Liver (tissue), 9 donors: Measurements from ENCODE around the gene LOX. TPM values are rescaled to one million over a fixed set of nuclear protein-coding genes. Genes with fewer than 3 reads are reported as not detected.

Source experiments
- DNase-seq: peaks from one replicate; pipeline ENCODE4 v3.0.0-alpha.2; 2017; ENCODE audit warnings: low spot score
- H3K27ac ChIP-seq, 2 donors: one replicate each; pipeline ENCODE4 v1.7.0; 2013; ENCODE audit warnings: inconsistent platforms in 2 of 2, low read length in 2 of 2, control low read depth in 1 of 2, low read depth in 1 of 2, mild to moderate bottlenecking in 1 of 2
- H3K27me3 ChIP-seq, 4 donors: one replicate each; pipeline versions ENCODE4 v1.6.1 to v1.7.0; 2013; ENCODE audit warnings: low read length in 3 of 4, inconsistent platforms in 1 of 4, mild to moderate bottlenecking in 1 of 4, moderate library complexity in 1 of 4; ENCODE audit not compliant: control insufficient read depth in 4 of 4, insufficient read depth in 4 of 4
- H3K36me3 ChIP-seq, 4 donors: one replicate each; pipeline versions ENCODE4 v1.6.1 to v1.7.0; 2013; ENCODE audit warnings: low read length in 3 of 4, mild to moderate bottlenecking in 3 of 4, low read depth in 1 of 4, moderate library complexity in 1 of 4; ENCODE audit not compliant: control insufficient read depth in 4 of 4, insufficient read depth in 3 of 4
- H3K4me1 ChIP-seq, 4 donors: one replicate each; pipeline versions ENCODE4 v1.6.1 to v1.7.0; 2013; ENCODE audit warnings: low read length in 3 of 4, mild to moderate bottlenecking in 3 of 4, moderate library complexity in 1 of 4; ENCODE audit not compliant: control insufficient read depth in 4 of 4, insufficient read depth in 4 of 4
- H3K4me3 ChIP-seq, 3 donors: one replicate each; pipeline versions ENCODE4 v1.6.1 to v1.7.0; 2013; ENCODE audit warnings: low read length in 3 of 3, control low read depth in 1 of 3, low read depth in 1 of 3, mild to moderate bottlenecking in 1 of 3
- H3K9ac ChIP-seq, 2 donors: one replicate each; pipeline ENCODE4 v1.7.0; 2013; ENCODE audit warnings: low read length in 2 of 2, mild to moderate bottlenecking in 2 of 2, moderate library complexity in 2 of 2, control low read depth in 1 of 2, low read depth in 1 of 2
- H3K9me3 ChIP-seq, 4 donors: one replicate each; pipeline versions ENCODE4 v1.6.1 to v1.7.0; 2013; ENCODE audit warnings: low read length in 3 of 4; ENCODE audit not compliant: control insufficient read depth in 4 of 4
- EGR1 ChIP-seq, 2 donors: IDR thresholded peaks; 2 replicates each; pipeline ENCODE4 v1.6.1; 2016 to 2018; ENCODE audit warnings: antibody characterized with exemption in 2 of 2, low read depth in 2 of 2
- GABPA ChIP-seq, 2 donors: IDR thresholded peaks in 1 of 2; conservative IDR thresholded peaks in 1 of 2; 2 replicates each; pipeline ENCODE4 v1.6.1; 2016; ENCODE audit warnings: antibody characterized with exemption in 2 of 2, mild to moderate bottlenecking in 1 of 2, moderate library complexity in 1 of 2
- HNF4A ChIP-seq, 2 donors: conservative IDR thresholded peaks; 2 replicates each; pipeline ENCODE4 v1.6.1; 2016; ENCODE audit warnings: antibody characterized with exemption in 2 of 2, mild to moderate bottlenecking in 2 of 2
- HNF4G ChIP-seq: IDR thresholded peaks from 2 replicates; pipeline ENCODE4 v1.6.1; 2016; ENCODE audit warnings: antibody characterized with exemption
- JUND ChIP-seq, 2 donors: IDR thresholded peaks; 2 replicates each; pipeline ENCODE4 v1.6.1; 2016; ENCODE audit warnings: antibody characterized with exemption in 2 of 2
- NR2F2 ChIP-seq: IDR thresholded peaks from 2 replicates; pipeline ENCODE4 v1.6.1; 2016; ENCODE audit warnings: antibody characterized with exemption
- RAD21 ChIP-seq, 2 donors: IDR thresholded peaks; 2 replicates each; pipeline ENCODE4 v1.6.1; 2016; ENCODE audit warnings: antibody characterized with exemption in 2 of 2, mild to moderate bottlenecking in 2 of 2
- RXRA ChIP-seq, 2 donors: IDR thresholded peaks; 2 replicates each; pipeline ENCODE4 v1.6.1; 2017 to 2018; ENCODE audit warnings: antibody characterized with exemption in 2 of 2, mild to moderate bottlenecking in 1 of 2
- SP1 ChIP-seq: IDR thresholded peaks from 2 replicates; pipeline ENCODE4 v1.6.1; 2018; ENCODE audit warnings: antibody characterized with exemption, mild to moderate bottlenecking
- TAF1 ChIP-seq: conservative IDR thresholded peaks from 2 replicates; pipeline ENCODE4 v1.6.1; 2016; ENCODE audit warnings: antibody characterized with exemption, mild to moderate bottlenecking
- WGBS: extraction: QIAGEN DNeasy Blood & Tissue Kit; methylation state at CpG from one replicate; pipeline ENCODE4 v1.1.7; 2013; 5-methylcytosine and 5-hydroxymethylcytosine counted together
- polyA plus RNA-seq, 2 donors: library from polyadenylated mRNA; stranded (reverse) in 1 of 2; unstranded in 1 of 2; fragments of 200-250 nt in 1 of 2; fragments of >200 nt in 1 of 2; fragmentation: Nextera tagmentation in 1 of 2; extraction: Ambion mirVana in 1 of 2; gene quantifications; one replicate each; pipeline versions ENCODE4 v1.2.1 to v1.2.3, GENCODE V29; 2013 to 2015
- total RNA-seq, 2 donors: library from RNA; depleted of rRNA; stranded (reverse); fragments of >200 nt; gene quantifications; one replicate each; pipeline ENCODE4 v1.2.3, GENCODE V29; 2014
- TF ChIP-seq, protein P1 (sequence below): IDR thresholded peaks from 2 replicates; pipeline ENCODE4 v1.6.1; 2016; ENCODE audit warnings: antibody characterized with exemption
- TF ChIP-seq, protein P2 (sequence below): IDR thresholded peaks from 2 replicates; pipeline ENCODE4 v1.6.1; 2016; ENCODE audit warnings: antibody characterized with exemption, mild to moderate bottlenecking
- TF ChIP-seq, protein P3 (sequence below): IDR thresholded peaks from 2 replicates; pipeline ENCODE4 v1.6.1; 2016; ENCODE audit warnings: antibody characterized with exemption
- TF ChIP-seq, protein P4 (sequence below): fragments of 150-350 bp; IDR thresholded peaks from 2 replicates; pipeline ENCODE4 v1.5.1; 2017; ENCODE audit warnings: improper control_type of control experiment, low read depth, low read length; ENCODE audit not compliant: missing input control
- TF ChIP-seq, protein P5 (sequence below): IDR thresholded peaks from 2 replicates; pipeline ENCODE4 v1.6.1; 2016; ENCODE audit warnings: antibody characterized with exemption
- donor health status: healthy.
- donor health status: healthy.
- donor health status: healthy.
- donor health status: healthy.
- donor health status: healthy.

The LOX gene
- total and polyA plus RNA-seq, 4 donors, result 0.42 to 2.2 (median 0.92) TPM

DNA sequence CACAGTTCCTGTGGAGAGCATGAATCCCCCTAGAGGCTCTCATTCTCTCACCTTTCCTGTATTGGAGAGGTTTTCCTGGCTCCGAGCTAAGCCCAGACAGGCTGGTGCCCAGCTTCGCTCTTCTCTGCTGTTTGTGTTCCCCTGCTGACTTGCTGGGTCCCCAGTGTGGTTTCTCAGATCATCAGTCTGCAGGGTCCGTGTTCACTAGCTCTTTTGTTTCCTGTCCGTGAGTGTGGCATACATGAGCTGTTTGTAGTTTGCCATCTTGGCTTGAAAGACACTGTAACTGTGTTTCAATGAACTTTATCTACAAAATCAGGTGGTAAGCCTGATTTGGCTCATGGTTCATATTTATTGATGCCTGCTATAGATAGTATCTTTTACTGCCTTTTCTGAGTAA is 23.8 kb downstream of the LOX start:
- Histone ChIP-seq H3K4me3 (no peak overlapping the region), H3K9ac (no peak overlapping the region), H3K27ac (no peak overlapping the region), H3K27me3 (no peaks in the 10 kb centered on the region), H3K36me3 (no peaks in the 10 kb centered on the region), H3K4me1 (no peaks in the 10 kb centered on the region), H3K9me3 (no peaks in the 10 kb centered on the region)
- 86% methylated on average over 4 of the region's 4 CpGs for WGBS
- TF ChIP-seq NR2F2 (no peak), GABPA (IDR thresholded peaks at IDR 0.05 in 1 of 2, conservative IDR thresholded peaks at IDR 0.05 in 1 of 2) (no peak)
- TF ChIP-seq, protein P1, sequence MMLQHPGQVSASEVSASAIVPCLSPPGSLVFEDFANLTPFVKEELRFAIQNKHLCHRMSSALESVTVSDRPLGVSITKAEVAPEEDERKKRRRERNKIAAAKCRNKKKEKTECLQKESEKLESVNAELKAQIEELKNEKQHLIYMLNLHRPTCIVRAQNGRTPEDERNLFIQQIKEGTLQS, result no peak
- TF ChIP-seq, protein P2, sequence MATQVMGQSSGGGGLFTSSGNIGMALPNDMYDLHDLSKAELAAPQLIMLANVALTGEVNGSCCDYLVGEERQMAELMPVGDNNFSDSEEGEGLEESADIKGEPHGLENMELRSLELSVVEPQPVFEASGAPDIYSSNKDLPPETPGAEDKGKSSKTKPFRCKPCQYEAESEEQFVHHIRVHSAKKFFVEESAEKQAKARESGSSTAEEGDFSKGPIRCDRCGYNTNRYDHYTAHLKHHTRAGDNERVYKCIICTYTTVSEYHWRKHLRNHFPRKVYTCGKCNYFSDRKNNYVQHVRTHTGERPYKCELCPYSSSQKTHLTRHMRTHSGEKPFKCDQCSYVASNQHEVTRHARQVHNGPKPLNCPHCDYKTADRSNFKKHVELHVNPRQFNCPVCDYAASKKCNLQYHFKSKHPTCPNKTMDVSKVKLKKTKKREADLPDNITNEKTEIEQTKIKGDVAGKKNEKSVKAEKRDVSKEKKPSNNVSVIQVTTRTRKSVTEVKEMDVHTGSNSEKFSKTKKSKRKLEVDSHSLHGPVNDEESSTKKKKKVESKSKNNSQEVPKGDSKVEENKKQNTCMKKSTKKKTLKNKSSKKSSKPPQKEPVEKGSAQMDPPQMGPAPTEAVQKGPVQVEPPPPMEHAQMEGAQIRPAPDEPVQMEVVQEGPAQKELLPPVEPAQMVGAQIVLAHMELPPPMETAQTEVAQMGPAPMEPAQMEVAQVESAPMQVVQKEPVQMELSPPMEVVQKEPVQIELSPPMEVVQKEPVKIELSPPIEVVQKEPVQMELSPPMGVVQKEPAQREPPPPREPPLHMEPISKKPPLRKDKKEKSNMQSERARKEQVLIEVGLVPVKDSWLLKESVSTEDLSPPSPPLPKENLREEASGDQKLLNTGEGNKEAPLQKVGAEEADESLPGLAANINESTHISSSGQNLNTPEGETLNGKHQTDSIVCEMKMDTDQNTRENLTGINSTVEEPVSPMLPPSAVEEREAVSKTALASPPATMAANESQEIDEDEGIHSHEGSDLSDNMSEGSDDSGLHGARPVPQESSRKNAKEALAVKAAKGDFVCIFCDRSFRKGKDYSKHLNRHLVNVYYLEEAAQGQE, result no peak
- no peak for DNase-seq

DNA sequence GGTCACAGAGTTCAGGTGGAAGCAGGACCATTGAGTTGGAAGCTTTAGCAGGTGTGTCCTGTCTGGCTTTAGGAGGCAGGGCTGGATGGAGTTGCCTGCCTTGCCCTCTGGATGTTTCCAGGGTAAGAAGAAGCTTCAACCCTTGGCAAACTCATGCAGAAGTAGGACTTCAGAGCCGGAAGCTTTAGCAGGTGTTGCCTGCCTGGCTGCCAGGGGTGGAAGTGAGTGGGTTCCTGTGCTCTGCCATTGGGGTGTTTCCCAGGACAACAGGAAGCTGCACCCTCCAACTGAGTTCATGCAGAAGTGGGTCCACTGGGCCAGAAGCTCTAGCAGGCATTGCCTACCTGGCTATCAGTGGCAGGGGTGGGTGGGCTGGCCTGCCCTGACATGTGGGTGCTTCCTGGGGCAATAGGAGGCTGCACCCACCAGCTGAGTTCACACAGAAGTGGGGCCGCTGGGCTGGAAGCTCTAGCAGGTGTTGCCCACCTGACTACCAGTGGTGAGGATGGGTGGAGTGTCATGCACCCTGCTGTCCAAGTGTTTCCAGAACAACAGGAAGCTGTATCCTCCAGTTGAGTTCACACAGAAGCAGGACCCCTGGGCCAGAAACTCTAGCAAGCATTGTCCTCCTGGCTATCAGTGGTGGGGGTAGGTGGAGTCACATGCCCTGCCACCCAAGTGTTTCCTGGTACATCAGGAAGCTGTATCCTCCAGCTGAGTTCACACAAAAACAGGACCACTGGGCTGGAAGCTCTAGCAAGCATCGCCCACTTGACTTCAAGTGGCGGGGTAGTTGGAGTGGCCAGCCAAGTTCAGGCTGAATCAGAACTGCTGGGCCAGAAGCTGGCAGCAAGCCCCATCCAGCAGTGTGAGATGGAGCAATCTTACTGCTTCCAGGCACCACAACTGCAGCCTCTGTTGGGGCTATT is 24.6 kb downstream of the LOX start:
- DNase-seq, result no peak

More for the DNA sequence above, 24.6 kb downstream of the LOX start:
- no peaks in the 10 kb centered on the region for H3K4me1 ChIP-seq
- no peaks in the 10 kb centered on the region for H3K36me3 ChIP-seq
- no peaks in the 10 kb centered on the region for H3K9me3 ChIP-seq
- no peak overlapping the region for H3K4me3 ChIP-seq
- no peaks in the 10 kb centered on the region for H3K27me3 ChIP-seq
- TF ChIP-seq TAF1, result no peak
- no peak for TF ChIP-seq HNF4G
- TF ChIP-seq RXRA (IDR thresholded peaks at IDR 0.05), result no peak
- TF ChIP-seq, protein P2, result no peak
- no peak for TF ChIP-seq EGR1 (IDR thresholded peaks at IDR 0.05; ENCODE audit: low read depth in 2 of 2)
- TF ChIP-seq HNF4A (conservative IDR thresholded peaks at IDR 0.05), result no peak
- no peak for TF ChIP-seq JUND (IDR thresholded peaks at IDR 0.05)
- TF ChIP-seq SP1, result no peak
- TF ChIP-seq RAD21 (IDR thresholded peaks at IDR 0.05), result no peak
- TF ChIP-seq, protein P3, sequence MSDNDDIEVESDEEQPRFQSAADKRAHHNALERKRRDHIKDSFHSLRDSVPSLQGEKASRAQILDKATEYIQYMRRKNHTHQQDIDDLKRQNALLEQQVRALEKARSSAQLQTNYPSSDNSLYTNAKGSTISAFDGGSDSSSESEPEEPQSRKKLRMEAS, result no peak
- TF ChIP-seq, protein P4, sequence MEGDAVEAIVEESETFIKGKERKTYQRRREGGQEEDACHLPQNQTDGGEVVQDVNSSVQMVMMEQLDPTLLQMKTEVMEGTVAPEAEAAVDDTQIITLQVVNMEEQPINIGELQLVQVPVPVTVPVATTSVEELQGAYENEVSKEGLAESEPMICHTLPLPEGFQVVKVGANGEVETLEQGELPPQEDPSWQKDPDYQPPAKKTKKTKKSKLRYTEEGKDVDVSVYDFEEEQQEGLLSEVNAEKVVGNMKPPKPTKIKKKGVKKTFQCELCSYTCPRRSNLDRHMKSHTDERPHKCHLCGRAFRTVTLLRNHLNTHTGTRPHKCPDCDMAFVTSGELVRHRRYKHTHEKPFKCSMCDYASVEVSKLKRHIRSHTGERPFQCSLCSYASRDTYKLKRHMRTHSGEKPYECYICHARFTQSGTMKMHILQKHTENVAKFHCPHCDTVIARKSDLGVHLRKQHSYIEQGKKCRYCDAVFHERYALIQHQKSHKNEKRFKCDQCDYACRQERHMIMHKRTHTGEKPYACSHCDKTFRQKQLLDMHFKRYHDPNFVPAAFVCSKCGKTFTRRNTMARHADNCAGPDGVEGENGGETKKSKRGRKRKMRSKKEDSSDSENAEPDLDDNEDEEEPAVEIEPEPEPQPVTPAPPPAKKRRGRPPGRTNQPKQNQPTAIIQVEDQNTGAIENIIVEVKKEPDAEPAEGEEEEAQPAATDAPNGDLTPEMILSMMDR, result no peak
- TF ChIP-seq, protein P5, sequence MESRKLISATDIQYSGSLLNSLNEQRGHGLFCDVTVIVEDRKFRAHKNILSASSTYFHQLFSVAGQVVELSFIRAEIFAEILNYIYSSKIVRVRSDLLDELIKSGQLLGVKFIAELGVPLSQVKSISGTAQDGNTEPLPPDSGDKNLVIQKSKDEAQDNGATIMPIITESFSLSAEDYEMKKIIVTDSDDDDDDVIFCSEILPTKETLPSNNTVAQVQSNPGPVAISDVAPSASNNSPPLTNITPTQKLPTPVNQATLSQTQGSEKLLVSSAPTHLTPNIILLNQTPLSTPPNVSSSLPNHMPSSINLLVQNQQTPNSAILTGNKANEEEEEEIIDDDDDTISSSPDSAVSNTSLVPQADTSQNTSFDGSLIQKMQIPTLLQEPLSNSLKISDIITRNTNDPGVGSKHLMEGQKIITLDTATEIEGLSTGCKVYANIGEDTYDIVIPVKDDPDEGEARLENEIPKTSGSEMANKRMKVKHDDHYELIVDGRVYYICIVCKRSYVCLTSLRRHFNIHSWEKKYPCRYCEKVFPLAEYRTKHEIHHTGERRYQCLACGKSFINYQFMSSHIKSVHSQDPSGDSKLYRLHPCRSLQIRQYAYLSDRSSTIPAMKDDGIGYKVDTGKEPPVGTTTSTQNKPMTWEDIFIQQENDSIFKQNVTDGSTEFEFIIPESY, result no peak
- H3K27ac ChIP-seq, result no peak overlapping the region
- WGBS, result 95% methylated on average over 4 of the region's 4 CpGs
- H3K9ac ChIP-seq, result no peak overlapping the region
